ENCODE measurements around the gene MED13L. TPM values are rescaled to one million over a fixed set of nuclear protein-coding genes. Genes with fewer than 3 reads are reported as not detected.
A peak's percentile ranks its signal among the peaks of the same experiment; 100 is the strongest.

The MED13L gene
- total and polyA plus RNA-seq, 9 donors: 31.0 to 82.7 (median 44.9) TPM

DNA sequence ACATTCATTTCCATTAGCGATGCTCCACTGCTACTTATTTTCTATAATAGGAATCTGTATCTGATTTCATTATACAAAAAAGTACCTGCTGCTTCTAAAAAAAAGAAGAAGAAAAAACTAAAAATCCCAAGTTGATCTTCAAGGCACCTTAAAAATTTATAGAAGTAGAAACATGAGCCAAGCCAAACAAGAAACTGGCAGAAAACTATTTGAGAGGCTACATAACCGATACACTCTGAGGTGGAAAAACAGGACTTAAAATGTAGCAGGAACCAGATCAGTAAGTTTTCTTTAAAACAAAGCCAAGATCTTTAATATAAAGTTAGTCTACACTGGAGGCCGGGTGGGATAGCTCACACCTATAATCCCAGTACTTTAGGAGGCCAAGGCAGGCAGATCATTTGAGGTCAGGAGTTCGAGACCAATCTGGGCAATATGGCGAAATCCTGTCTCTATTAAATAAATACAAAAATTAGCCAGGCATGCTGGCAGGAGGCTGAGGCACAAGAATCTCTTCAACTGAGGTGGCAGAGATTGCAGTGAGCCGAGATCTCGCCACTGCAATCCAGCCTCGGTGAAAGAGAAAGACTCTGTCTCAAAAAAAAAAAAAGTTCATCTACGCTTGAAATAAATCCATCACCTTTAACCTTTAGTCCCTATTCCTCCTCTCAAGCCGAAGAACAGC, 278.6 kb downstream of the MED13L start:
- DNase-seq: peak; percentile 38
- Histone ChIP-seq H3K36me3 (ENCODE audit: control insufficient read depth, insufficient read depth, low read length) (peaks cover 29% of the 10 kb centered on the region), H3K27ac (ENCODE audit: low read length) (no peak overlapping the region), H3K4me1 (ENCODE audit: control insufficient read depth, insufficient read depth, low read length) (peaks cover 3% of the 10 kb centered on the region), H3K4me3 (ENCODE audit: low read length) (no peak overlapping the region), H3K9me3 (replicated peaks; ENCODE audit: control insufficient read depth, low read depth, low read length) (no peaks in the 10 kb centered on the region), H3K27me3 (ENCODE audit: control insufficient read depth, insufficient read depth, low read length) (no peaks in the 10 kb centered on the region)
- WGBS (ENCODE audit: insufficient coverage): 60% methylated on average over 3 of the region's 10 CpGs

DNA sequence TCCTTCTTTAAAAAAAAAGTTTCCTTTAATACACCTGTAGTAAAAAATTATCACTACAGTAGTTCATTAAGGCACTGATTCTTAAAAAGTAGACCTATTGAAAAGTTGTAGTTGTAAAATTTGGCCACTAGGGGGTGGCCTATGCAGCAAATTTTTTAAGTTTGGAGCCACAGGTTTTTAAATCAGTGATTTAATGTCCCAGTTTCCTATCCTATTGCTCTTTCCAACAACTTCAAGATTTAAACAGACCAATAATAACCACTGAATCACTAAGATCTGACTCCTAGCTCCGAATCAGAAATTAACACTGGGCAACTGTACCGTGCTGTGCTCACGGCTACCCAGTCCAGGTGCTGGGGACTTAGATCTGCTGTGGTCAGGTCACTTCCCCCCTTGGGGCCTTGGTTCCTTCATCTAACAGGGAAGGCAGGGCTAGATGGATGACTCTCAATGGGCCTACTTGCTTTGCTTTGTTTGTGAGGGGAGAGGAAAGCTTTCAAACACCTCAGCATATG, 279.3 kb downstream of the MED13L start:
- no peak overlapping the region for H3K27ac ChIP-seq (ENCODE audit: low read length)
- peak; percentile 76 for DNase-seq

DNA sequence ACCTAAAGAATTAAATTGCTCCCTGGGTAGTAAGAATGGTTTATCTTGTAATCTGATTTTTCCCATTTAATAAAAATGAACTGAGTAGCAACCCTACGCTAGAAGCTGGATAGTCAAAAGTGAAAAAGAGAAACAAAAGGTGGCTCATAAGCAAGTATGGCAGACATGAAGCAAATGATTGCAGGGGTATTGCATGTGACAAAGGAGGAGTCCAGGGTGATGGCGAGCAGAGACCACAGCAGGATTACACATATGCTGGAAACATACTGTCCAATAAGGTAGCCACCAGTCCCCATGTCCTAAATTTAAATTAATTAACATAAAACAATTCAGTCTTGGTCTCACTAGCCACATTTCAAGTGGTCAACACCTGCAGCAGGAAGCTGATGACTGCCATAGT, 283.8 kb downstream of the MED13L start:
- no peaks in the 10 kb centered on the region for H3K9me3 ChIP-seq (replicated peaks; ENCODE audit: control insufficient read depth, low read depth, low read length)

More for the DNA sequence above, 279.3 kb downstream of the MED13L start:
- 47% methylated on average over 2 of the region's 3 CpGs for WGBS (ENCODE audit: insufficient coverage)
- no peaks in the 10 kb centered on the region for H3K9me3 ChIP-seq (replicated peaks; ENCODE audit: control insufficient read depth, low read depth, low read length)
- H3K36me3 ChIP-seq (ENCODE audit: control insufficient read depth, insufficient read depth, low read length): peaks cover 32% of the 10 kb centered on the region
- no peaks in the 10 kb centered on the region for H3K27me3 ChIP-seq (ENCODE audit: control insufficient read depth, insufficient read depth, low read length)
- H3K4me1 ChIP-seq (ENCODE audit: control insufficient read depth, insufficient read depth, low read length): peaks cover 3% of the 10 kb centered on the region
- no peak overlapping the region for H3K4me3 ChIP-seq (ENCODE audit: low read length)

DNA sequence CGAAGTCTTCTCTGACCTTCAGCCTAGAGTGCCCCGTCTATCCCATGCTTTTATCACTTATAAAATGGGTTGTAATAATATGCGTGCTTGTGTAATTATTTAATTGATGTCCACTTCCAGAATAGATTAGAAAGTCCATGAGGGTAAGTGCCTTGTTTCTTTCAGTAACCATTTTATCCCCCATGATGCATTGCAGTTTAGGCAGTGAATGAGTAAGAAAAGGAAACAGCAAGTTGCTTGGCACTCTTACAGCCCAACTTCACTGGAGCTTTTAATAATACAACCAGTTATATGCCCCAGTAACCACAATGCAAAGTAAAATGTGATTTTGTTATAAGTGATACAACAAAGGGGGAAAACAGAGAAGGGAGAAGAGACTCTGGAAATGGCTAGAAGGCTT, 287.3 kb downstream of the MED13L start:
- Histone ChIP-seq H3K9me3 (replicated peaks; ENCODE audit: control insufficient read depth, low read depth, low read length) (no peaks in the 10 kb centered on the region), H3K4me1 (ENCODE audit: control insufficient read depth, insufficient read depth, low read length) (no peaks in the 10 kb centered on the region), H3K27ac (ENCODE audit: low read length) (no peak overlapping the region), H3K36me3 (ENCODE audit: control insufficient read depth, insufficient read depth, low read length) (peaks cover 43% of the 10 kb centered on the region), H3K4me3 (ENCODE audit: low read length) (no peak overlapping the region), H3K27me3 (ENCODE audit: control insufficient read depth, insufficient read depth, low read length) (no peaks in the 10 kb centered on the region)
- DNase-seq: no peak
- WGBS (ENCODE audit: insufficient coverage): no CpG with 5 or more reads among the region's 3 CpGs

More for the DNA sequence above, 283.8 kb downstream of the MED13L start:
- Histone ChIP-seq H3K4me1 (ENCODE audit: control insufficient read depth, insufficient read depth, low read length) (peaks cover 3% of the 10 kb centered on the region), H3K27me3 (ENCODE audit: control insufficient read depth, insufficient read depth, low read length) (no peaks in the 10 kb centered on the region), H3K27ac (ENCODE audit: low read length) (no peak overlapping the region), H3K4me3 (ENCODE audit: low read length) (no peak overlapping the region), H3K36me3 (ENCODE audit: control insufficient read depth, insufficient read depth, low read length) (peaks cover 50% of the 10 kb centered on the region)
- no peak for DNase-seq
- WGBS (ENCODE audit: insufficient coverage): 63% methylated on average over 1 of the region's 2 CpGs

DNA sequence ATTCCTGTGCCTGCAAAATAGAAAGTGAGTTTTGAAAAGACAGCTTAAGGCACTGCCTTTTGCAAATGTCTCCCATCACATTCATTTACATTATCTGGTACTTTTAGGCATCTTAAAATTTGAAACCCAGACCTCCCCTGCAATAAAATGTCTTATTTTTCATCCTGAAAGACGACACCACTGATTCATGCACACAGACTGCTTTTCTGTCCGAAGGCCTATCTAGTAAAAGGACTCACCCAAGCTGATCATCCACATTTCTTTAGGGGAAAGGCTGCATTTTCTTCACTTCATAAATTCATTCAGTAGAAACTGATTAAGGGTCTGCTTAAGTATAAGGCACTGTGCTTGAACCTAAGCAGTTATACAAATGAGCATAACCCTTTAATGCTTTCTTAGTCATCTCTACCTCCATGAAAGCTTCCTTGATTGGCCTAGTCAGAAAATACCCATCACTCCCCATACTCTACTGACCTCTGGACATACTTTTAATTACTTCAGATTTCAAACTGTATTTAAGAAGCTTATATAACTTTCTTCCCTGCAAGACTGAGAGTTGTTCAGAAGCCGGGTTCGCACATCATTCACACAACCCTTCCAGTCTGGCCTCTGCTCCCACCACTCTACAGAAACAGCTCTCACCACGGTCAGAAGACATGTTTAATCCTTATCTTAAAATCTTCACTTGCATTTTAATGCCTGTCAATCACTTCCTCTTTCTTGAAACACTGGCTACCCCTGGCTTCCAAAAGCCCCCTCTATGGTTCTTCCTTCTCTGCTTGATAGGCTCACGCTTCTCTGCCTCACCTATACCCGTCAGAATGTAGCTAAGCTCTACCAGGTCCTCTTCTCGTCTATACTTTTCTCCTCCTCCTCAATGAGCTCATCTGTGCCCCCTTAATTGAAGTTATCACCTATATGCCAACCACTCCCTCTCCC, 288.6 kb downstream of the MED13L start:
- Histone ChIP-seq H3K36me3 (ENCODE audit: control insufficient read depth, insufficient read depth, low read length) (peaks cover 38% of the 10 kb centered on the region), H3K4me3 (ENCODE audit: low read length) (no peak overlapping the region), H3K9me3 (replicated peaks; ENCODE audit: control insufficient read depth, low read depth, low read length) (no peaks in the 10 kb centered on the region), H3K27me3 (ENCODE audit: control insufficient read depth, insufficient read depth, low read length) (no peaks in the 10 kb centered on the region), H3K4me1 (ENCODE audit: control insufficient read depth, insufficient read depth, low read length) (no peaks in the 10 kb centered on the region), H3K27ac (ENCODE audit: low read length) (no peak overlapping the region)
- WGBS (ENCODE audit: insufficient coverage): 74% methylated on average over 7 of the region's 8 CpGs
- no peak for DNase-seq

DNA sequence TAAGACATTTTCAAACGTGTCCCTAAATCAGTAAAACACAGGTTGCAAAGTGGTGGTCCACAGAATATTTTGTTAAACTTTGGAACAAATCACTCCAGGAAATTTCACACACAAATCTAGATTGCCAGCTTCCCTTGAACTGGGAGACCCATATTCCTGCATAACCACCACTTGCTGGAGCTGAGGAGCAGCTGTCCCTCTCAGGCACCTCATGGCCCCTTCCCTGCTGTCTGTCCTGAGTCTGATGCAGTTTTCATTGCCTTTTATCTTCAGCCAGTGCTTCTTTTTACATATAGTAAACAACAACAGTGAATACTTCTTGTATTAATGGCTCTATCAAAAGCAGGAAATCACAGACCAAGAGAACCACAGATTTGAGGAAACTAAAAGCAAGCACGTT, 289.3 kb downstream of the MED13L start:
- no peaks in the 10 kb centered on the region for H3K27me3 ChIP-seq (ENCODE audit: control insufficient read depth, insufficient read depth, low read length)
- H3K4me3 ChIP-seq (ENCODE audit: low read length): no peak overlapping the region
- no peak overlapping the region for H3K27ac ChIP-seq (ENCODE audit: low read length)
- H3K9me3 ChIP-seq (replicated peaks; ENCODE audit: control insufficient read depth, low read depth, low read length): no peaks in the 10 kb centered on the region
- no peaks in the 10 kb centered on the region for H3K4me1 ChIP-seq (ENCODE audit: control insufficient read depth, insufficient read depth, low read length)
- no peak for DNase-seq
- WGBS (ENCODE audit: insufficient coverage): 0% methylated on average over 1 of the region's 2 CpGs
- H3K36me3 ChIP-seq (ENCODE audit: control insufficient read depth, insufficient read depth, low read length): peaks cover 38% of the 10 kb centered on the region

DNA sequence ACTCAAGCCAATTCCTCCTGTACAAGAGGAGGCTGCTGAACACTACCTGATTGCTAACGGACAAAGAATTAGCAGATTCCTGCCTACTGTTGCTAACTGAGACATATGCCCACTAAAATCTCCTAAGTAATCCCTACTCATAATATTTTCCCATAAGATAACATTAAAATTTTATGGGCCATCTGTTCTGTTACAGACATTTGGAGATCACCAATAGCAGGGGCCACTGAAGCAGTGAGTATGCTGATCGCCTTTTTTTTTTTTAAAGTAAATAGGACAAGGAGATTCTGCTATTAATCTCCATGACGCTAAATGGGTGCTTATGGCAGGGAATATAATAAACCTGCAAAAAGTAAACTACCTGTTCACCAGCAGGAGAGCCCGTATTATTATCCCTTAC, 292.9 kb downstream of the MED13L start:
- WGBS (ENCODE audit: insufficient coverage): 100% methylated on average over 1 of the region's 4 CpGs
- H3K36me3 ChIP-seq (ENCODE audit: control insufficient read depth, insufficient read depth, low read length): peaks cover 31% of the 10 kb centered on the region

DNA sequence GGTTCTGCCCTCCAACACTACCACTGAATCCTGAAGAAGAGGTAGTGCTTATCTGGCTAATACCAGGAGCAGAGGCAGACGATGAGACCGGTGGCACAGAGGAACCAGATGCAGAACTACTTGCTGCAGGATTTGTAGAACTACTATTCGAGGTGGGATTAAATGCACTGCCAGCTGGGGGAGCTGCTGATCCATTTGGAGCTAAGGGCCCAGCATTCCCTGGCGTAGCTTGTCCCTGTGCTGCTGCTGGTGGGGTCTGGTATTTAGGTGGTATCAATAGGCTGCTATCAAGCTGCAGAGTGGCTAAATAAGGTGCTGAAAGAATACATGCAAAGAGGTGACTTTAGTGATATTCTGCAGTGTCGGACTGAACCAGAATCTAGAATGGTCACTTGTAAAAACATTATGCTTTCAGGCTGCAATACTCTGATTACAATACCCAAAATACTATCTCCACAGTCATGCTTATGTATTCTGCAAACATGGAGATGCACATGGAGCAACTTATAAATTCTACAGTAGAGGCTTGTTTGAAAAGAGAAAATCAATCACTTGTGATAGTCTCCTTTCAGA, 294.2 kb downstream of the MED13L start:
- Histone ChIP-seq H3K9me3 (replicated peaks; ENCODE audit: control insufficient read depth, low read depth, low read length) (no peaks in the 10 kb centered on the region), H3K36me3 (ENCODE audit: control insufficient read depth, insufficient read depth, low read length) (peaks cover 31% of the 10 kb centered on the region), H3K4me3 (ENCODE audit: low read length) (no peak overlapping the region), H3K27ac (ENCODE audit: low read length) (no peak overlapping the region), H3K27me3 (ENCODE audit: control insufficient read depth, insufficient read depth, low read length) (no peaks in the 10 kb centered on the region), H3K4me1 (ENCODE audit: control insufficient read depth, insufficient read depth, low read length) (no peaks in the 10 kb centered on the region)
- DNase-seq: no peak
- 70% methylated on average over 4 of the region's 5 CpGs for WGBS (ENCODE audit: insufficient coverage)

More for the DNA sequence above, 292.9 kb downstream of the MED13L start:
- H3K27ac ChIP-seq (ENCODE audit: low read length): no peak overlapping the region
- H3K4me1 ChIP-seq (ENCODE audit: control insufficient read depth, insufficient read depth, low read length): no peaks in the 10 kb centered on the region
- H3K27me3 ChIP-seq (ENCODE audit: control insufficient read depth, insufficient read depth, low read length): no peaks in the 10 kb centered on the region
- H3K4me3 ChIP-seq (ENCODE audit: low read length): no peak overlapping the region
- DNase-seq: no peak
- no peaks in the 10 kb centered on the region for H3K9me3 ChIP-seq (replicated peaks; ENCODE audit: control insufficient read depth, low read depth, low read length)

DNA sequence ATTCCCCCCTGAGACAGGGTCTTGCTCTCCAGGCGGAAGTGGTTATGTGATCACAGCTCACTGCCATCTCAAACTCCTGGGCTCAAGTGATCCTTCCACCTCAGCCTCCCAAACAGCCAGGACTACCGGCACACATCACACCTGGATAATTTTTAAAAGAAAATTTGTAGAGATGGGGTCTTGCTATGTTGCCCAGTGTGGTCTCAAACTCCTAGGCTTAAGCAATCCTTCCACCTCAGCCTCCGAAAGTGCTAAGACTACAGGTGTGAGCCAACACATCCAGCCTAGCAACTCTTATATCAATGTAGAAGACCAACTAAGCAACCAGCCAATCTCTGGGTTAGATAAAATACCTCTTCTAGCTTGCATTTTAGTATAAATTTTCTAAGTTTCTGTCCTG, 297.2 kb downstream of the MED13L start:
- Histone ChIP-seq H3K4me1 (ENCODE audit: control insufficient read depth, insufficient read depth, low read length) (no peaks in the 10 kb centered on the region), H3K9me3 (replicated peaks; ENCODE audit: control insufficient read depth, low read depth, low read length) (no peaks in the 10 kb centered on the region), H3K4me3 (ENCODE audit: low read length) (no peak overlapping the region), H3K36me3 (ENCODE audit: control insufficient read depth, insufficient read depth, low read length) (peaks cover 30% of the 10 kb centered on the region), H3K27ac (ENCODE audit: low read length) (no peak overlapping the region), H3K27me3 (ENCODE audit: control insufficient read depth, insufficient read depth, low read length) (no peaks in the 10 kb centered on the region)
- 48% methylated on average over 2 of the region's 3 CpGs for WGBS (ENCODE audit: insufficient coverage)
- no peak for DNase-seq

DNA sequence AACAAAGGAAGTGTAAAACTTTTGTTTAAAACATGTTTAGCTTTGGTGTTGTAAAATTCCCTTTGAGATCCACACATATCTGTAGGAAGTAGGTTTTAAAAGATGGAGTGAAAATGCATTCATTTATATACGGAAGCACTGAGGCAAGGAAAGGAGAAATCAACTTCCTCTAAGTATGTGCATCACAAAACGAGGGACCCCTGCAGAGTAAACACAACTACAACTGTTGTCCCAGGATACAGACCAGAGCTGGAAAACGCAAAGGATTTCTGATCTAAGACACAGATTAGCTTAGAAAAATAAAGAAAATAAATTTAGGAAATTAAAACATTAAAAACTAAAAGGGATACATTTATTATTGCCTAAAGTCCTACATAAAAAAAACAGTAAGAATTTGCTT, 297.6 kb downstream of the MED13L start:
- no peak for DNase-seq
- H3K27me3 ChIP-seq (ENCODE audit: control insufficient read depth, insufficient read depth, low read length): no peaks in the 10 kb centered on the region
- no peaks in the 10 kb centered on the region for H3K4me1 ChIP-seq (ENCODE audit: control insufficient read depth, insufficient read depth, low read length)
- WGBS (ENCODE audit: insufficient coverage): no CpG with 5 or more reads among the region's 3 CpGs
- no peaks in the 10 kb centered on the region for H3K9me3 ChIP-seq (replicated peaks; ENCODE audit: control insufficient read depth, low read depth, low read length)
- no peak overlapping the region for H3K4me3 ChIP-seq (ENCODE audit: low read length)
- H3K27ac ChIP-seq (ENCODE audit: low read length): no peak overlapping the region
- peaks cover 30% of the 10 kb centered on the region for H3K36me3 ChIP-seq (ENCODE audit: control insufficient read depth, insufficient read depth, low read length)

Data from muscle of leg (tissue), 11 donors.